Spleen (tissue), 7 donors: Measurements from ENCODE around the gene BIRC6.

Experiments used
- POLR2A ChIP-seq, 3 donors: fragments of 450-650 bp; IDR thresholded peaks; one replicate each; pipeline ENCODE4 v1.5.1; 2017; ENCODE audit warnings: antibody characterized with exemption in 3 of 3, mild to moderate bottlenecking in 1 of 3
- POLR2AphosphoS5 ChIP-seq, 3 donors: sonication (generic); formaldehyde crosslinking; IDR thresholded peaks; one replicate each; pipeline ENCODE4 v1.5.1; 2017; ENCODE audit warnings: antibody characterized with exemption in 3 of 3
- TF ChIP-seq, protein P1 (sequence below), 11 experiments: fragments of 200-600 bp in 7 of 11; fragments of 450-650 bp in 4 of 11; sonication (generic) in 4 of 11; IDR thresholded peaks in 8 of 11; conservative IDR thresholded peaks in 3 of 11; 1 replicate in 7 of 11; 2 replicates in 4 of 11; pipeline versions ENCODE4 v1.4.0 to v1.8.0; 2016 to 2021; ENCODE audit warnings: antibody characterized with exemption in 11 of 11, inconsistent platforms in 4 of 11, mild to moderate bottlenecking in 1 of 11
- donor health status: DM: no; HTN: no; CAD: no; lungs with moderate emphysema.
- donor health status: DM: no; HTN: no; CAD: no.
- donor health status: DM: no; HTN: no; CAD: no.

DNA sequence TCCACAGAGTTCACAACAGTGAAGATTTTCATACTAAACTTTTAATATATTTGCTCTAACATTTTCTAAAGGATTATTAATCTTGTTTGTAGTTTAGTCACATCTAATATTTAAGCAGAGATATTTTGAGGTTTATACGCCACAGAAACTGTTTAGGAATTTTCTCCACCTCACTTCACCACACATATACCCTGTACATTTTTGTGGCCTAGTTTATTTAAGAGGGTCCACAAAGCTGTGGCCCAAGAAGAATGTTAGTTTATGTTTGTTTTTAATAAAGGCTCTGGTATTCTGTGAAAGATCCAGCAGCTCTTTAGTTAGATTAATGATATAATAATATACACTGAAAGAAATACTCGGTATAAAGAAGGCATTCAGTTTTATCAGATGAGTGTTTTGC is 138.3 kb downstream of the BIRC6 start:
- TF ChIP-seq, protein P1, sequence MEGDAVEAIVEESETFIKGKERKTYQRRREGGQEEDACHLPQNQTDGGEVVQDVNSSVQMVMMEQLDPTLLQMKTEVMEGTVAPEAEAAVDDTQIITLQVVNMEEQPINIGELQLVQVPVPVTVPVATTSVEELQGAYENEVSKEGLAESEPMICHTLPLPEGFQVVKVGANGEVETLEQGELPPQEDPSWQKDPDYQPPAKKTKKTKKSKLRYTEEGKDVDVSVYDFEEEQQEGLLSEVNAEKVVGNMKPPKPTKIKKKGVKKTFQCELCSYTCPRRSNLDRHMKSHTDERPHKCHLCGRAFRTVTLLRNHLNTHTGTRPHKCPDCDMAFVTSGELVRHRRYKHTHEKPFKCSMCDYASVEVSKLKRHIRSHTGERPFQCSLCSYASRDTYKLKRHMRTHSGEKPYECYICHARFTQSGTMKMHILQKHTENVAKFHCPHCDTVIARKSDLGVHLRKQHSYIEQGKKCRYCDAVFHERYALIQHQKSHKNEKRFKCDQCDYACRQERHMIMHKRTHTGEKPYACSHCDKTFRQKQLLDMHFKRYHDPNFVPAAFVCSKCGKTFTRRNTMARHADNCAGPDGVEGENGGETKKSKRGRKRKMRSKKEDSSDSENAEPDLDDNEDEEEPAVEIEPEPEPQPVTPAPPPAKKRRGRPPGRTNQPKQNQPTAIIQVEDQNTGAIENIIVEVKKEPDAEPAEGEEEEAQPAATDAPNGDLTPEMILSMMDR (IDR thresholded peaks at IDR 0.05 in 8 of 11, conservative IDR thresholded peaks at IDR 0.05 in 3 of 11) = no peak
- TF ChIP-seq POLR2A (IDR thresholded peaks at IDR 0.05) = no peak
- no peak for TF ChIP-seq POLR2AphosphoS5 (IDR thresholded peaks at IDR 0.05)
